DND-41 (cell line): ENCODE measurements around the gene NR5A1.

ENCODE experiments used
- EZH2 ChIP-seq: IDR thresholded peaks from 3 replicates; pipeline ENCODE4 v1.6.1; 2012; ENCODE audit warnings: borderline replicate concordance, low read depth, mild to moderate bottlenecking, moderate library complexity, low read length, inconsistent platforms; ENCODE audit not compliant: severe bottlenecking
- TF ChIP-seq, protein P1 (sequence below): IDR thresholded peaks from 2 replicates; pipeline ENCODE4 v1.5.1; 2012; ENCODE audit warnings: borderline replicate concordance, low read length, moderate library complexity, mild to moderate bottlenecking; ENCODE audit not compliant: poor library complexity, severe bottlenecking; ENCODE audit errors: extremely low read depth

DNA sequence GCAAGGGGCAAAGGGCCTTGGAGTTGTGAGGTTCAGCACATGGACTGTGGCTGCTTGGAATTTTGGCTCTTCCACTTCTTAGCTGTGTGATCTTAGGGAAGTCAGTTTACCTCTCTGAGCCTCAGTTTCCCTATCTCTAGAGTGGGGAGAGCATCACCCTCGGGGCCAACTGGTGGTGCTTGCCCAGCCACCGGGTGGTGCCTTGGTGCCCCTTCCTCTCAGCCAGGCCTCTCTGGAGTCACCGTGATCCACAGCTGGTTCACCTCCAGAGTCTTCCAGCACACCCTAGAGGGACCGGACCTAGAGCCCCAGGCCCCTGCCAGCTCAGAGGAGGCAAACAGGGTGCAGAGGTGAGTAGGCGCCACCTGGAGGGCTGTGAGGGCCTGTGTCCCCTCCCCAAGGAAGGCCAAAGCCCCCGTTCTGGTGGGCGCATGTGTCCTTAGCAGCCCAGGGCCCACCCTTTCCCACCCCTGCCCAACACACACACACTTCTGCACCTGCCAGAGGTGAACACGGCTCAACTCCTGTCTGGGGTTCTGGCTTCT lies 49.2 kb downstream of the NR5A1 start:
- TF ChIP-seq, protein P1, sequence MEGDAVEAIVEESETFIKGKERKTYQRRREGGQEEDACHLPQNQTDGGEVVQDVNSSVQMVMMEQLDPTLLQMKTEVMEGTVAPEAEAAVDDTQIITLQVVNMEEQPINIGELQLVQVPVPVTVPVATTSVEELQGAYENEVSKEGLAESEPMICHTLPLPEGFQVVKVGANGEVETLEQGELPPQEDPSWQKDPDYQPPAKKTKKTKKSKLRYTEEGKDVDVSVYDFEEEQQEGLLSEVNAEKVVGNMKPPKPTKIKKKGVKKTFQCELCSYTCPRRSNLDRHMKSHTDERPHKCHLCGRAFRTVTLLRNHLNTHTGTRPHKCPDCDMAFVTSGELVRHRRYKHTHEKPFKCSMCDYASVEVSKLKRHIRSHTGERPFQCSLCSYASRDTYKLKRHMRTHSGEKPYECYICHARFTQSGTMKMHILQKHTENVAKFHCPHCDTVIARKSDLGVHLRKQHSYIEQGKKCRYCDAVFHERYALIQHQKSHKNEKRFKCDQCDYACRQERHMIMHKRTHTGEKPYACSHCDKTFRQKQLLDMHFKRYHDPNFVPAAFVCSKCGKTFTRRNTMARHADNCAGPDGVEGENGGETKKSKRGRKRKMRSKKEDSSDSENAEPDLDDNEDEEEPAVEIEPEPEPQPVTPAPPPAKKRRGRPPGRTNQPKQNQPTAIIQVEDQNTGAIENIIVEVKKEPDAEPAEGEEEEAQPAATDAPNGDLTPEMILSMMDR, result no peak
- TF ChIP-seq EZH2, result no peak
